GM12878 (cell line): ENCODE results near the gene SPAG17. TPM values are rescaled to one million over a fixed set of nuclear protein-coding genes. Genes with fewer than 3 reads are reported as not detected.

Experiments used
- ATAC-seq: fragments of 200-7000 bp; cut with Tn5 transposase; 3 replicates; pipeline ENCODE4 v1.9.1; 2020; ENCODE audit warnings: mild to moderate bottlenecking, moderate library complexity
- BruUV-seq: library from RNA; stranded (reverse); fragments of 400-500 nt; replicated peaks from 2 replicates; lab custom pipeline; 2021; lab: Mats Ljungman, UMichigan
- CTCF ChIA-PET: fragments of 300-600 bp; sonication (Branson Sonifier 250); formaldehyde crosslinking; extraction: SDS; loops from one replicate; lab custom pipeline; 2021; ENCODE audit warnings: inconsistent platforms; lab: Yijun Ruan, JAX
- POLR2A ChIA-PET: fragments of 350-600 bp; formaldehyde crosslinking; extraction: SDS; loops from one replicate; lab custom pipeline; 2021; ENCODE audit warnings: inconsistent platforms; lab: Charles Lee
- RAD21 ChIA-PET: fragments of 300-600 bp; sonication (Branson Sonifier 250); formaldehyde crosslinking; loops from one replicate; lab custom pipeline; 2023; ENCODE audit warnings: antibody characterized with exemption; ENCODE audit not compliant: unreplicated experiment; lab: Charles Lee
- SMC1A ChIA-PET: fragments of 300-600 bp; sonication (Branson Sonifier 250); formaldehyde crosslinking; loops from one replicate; lab custom pipeline; 2023; ENCODE audit not compliant: unreplicated experiment, uncharacterized antibody; lab: Charles Lee
- DNase-seq: peaks from one replicate; pipeline ENCODE4 v3.0.0-alpha.2; 2011; ENCODE audit warnings: low read depth, low spot score
- FAIRE-seq: peaks from 3 replicates; lab custom pipeline; 2011; peaks lifted over from hg19 to GRCh38; lab: Jason Lieb, UNC
- H2AFZ ChIP-seq: 2 replicates; pipeline ENCODE4 v1.6.0; 2011; ENCODE audit warnings: low read depth, low read length, control low read depth; ENCODE audit not compliant: control insufficient read depth
- H3K27ac ChIP-seq: 2 replicates; pipeline ENCODE4 v1.5.1; 2011; ENCODE audit warnings: control low read depth; ENCODE audit not compliant: control insufficient read depth, insufficient read depth
- H3K27me3 ChIP-seq, 2 experiments: replicated peaks in 1 of 2; 2 replicates each; pipeline versions ENCODE4 v1.6.0 to v1.6.1; 2011; ENCODE audit warnings: low read length in 1 of 2; ENCODE audit not compliant: control insufficient read depth in 2 of 2, insufficient read depth in 2 of 2
- H3K36me3 ChIP-seq, 2 experiments: 2 replicates each; pipeline ENCODE4 v1.5.1; 2011; ENCODE audit warnings: low read length in 1 of 2; ENCODE audit not compliant: control insufficient read depth in 2 of 2, insufficient read depth in 2 of 2
- H3K4me1 ChIP-seq: 2 replicates; pipeline ENCODE4 v1.6.1; 2011; ENCODE audit warnings: mild to moderate bottlenecking, low read length, moderate library complexity, mixed read lengths; ENCODE audit not compliant: control insufficient read depth, insufficient read depth
- H3K4me2 ChIP-seq: 2 replicates; pipeline ENCODE4 v1.6.0; 2011; ENCODE audit warnings: control low read depth; ENCODE audit not compliant: control insufficient read depth, insufficient read depth
- H3K4me3 ChIP-seq: fragments of 200-600 bp; sonication (generic); 2 replicates; pipeline ENCODE4 v1.5.1; 2016
- H3K79me2 ChIP-seq: 2 replicates; pipeline ENCODE4 v1.6.0; 2011; ENCODE audit warnings: low read length; ENCODE audit not compliant: control insufficient read depth, insufficient read depth
- H3K9ac ChIP-seq: 2 replicates; pipeline ENCODE4 v1.8.0; 2011; ENCODE audit warnings: low read length, control low read depth, mixed read lengths; ENCODE audit not compliant: control insufficient read depth, insufficient read depth
- H3K9me3 ChIP-seq: replicated peaks from 3 replicates; pipeline ENCODE4 v1.5.1; 2011; ENCODE audit warnings: mild to moderate bottlenecking, low read length; ENCODE audit not compliant: control insufficient read depth, insufficient read depth
- H4K20me1 ChIP-seq: 2 replicates; pipeline ENCODE4 v1.6.0; 2011; ENCODE audit not compliant: control insufficient read depth, insufficient read depth
- ASH2L ChIP-seq: fragments of 300-600, 200-600 bp; sonication (generic); IDR thresholded peaks from 2 replicates; pipeline ENCODE4 v1.6.1; 2017; ENCODE audit warnings: low read depth, mild to moderate bottlenecking, borderline replicate concordance
- CBFB ChIP-seq: IDR thresholded peaks from 2 replicates; pipeline ENCODE4 v1.6.1; 2016; ENCODE audit warnings: antibody characterized with exemption, low read depth
- CREM ChIP-seq: IDR thresholded peaks from 2 replicates; pipeline ENCODE4 v1.6.1; 2014; ENCODE audit warnings: antibody characterized with exemption, low read depth
- NR2C2 ChIP-seq: IDR thresholded peaks from 2 replicates; pipeline ENCODE4 v1.6.1; 2011; ENCODE audit warnings: borderline replicate concordance, low read depth; ENCODE audit not compliant: control insufficient read depth, insufficient read length
- TCF12 ChIP-seq: IDR thresholded peaks from 2 replicates; pipeline ENCODE4 v1.6.1; 2011; ENCODE audit warnings: low read depth, mild to moderate bottlenecking, low read length
- TCF3 ChIP-seq: IDR thresholded peaks from 2 replicates; pipeline ENCODE4 v1.6.1; 2012; ENCODE audit warnings: low read depth, mild to moderate bottlenecking, low read length, borderline replicate concordance; ENCODE audit not compliant: insufficient read depth
- ZNF217 ChIP-seq: fragments of 450-650 bp; IDR thresholded peaks from 2 replicates; pipeline ENCODE4 v1.6.1; 2017; ENCODE audit warnings: antibody characterized with exemption, mild to moderate bottlenecking
- WGBS: methylation state at CpG from one replicate; pipeline ENCODE4 v1.1.6; 2016; ENCODE audit warnings: low lambda C conversion rate; ENCODE audit not compliant: insufficient replicate concordance, insufficient coverage; ENCODE audit errors: missing lambda C conversion rate; 5-methylcytosine and 5-hydroxymethylcytosine counted together
- in situ Hi-C: fragments of 300-500 bp; cut with MboI; formaldehyde crosslinking; loops from 9 replicates; pipeline ENCODE4 v1.14.3; 2018; ENCODE audit warnings: mixed read lengths
- intact Hi-C: fragments of 100-400 bp; cut with micrococcal nuclease; formaldehyde crosslinking; loops from one replicate; pipeline ENCODE4 v1.14.2; 2022; ENCODE audit not compliant: unreplicated experiment
- polyA plus RNA-seq, 11 experiments: library from polyadenylated mRNA; depleted of rRNA in 4 of 11; unstranded in 6 of 11; stranded (reverse) in 5 of 11; fragments of >200 nt; fragmentation: Nextera tagmentation in 4 of 11; fragmentation: Illumina TruSeq in 1 of 11; extraction: Ambion mirVana in 4 of 11; extraction: Trizol in 1 of 11; gene quantifications; 1 replicate in 1 of 11; 2 replicates in 10 of 11; pipeline versions ENCODE4 v1.2.1 to v1.2.3, GENCODE V29; 2011 to 2016; ENCODE audit warnings: inconsistent platforms in 2 of 11, missing spikeins in 2 of 11, low read depth in 1 of 11
- total RNA-seq, 4 experiments: library from RNA; depleted of rRNA in 3 of 4; stranded (reverse); fragments of >200 nt in 3 of 4; fragmentation: Illumina TruSeq in 1 of 4; extraction: Trizol in 1 of 4; gene quantifications; 2 replicates each; pipeline versions ENCODE4 v1.2.1 to v1.2.3, GENCODE V29; 2013 to 2021
- TF ChIP-seq, protein P1 (sequence below): IDR thresholded peaks from 2 replicates; pipeline ENCODE4 v1.6.1; 2012; ENCODE audit warnings: low read depth, low read length, improper control_type of control experiment

The SPAG17 gene
- total and polyA plus RNA-seq, 10 of the 15 experiments (the other 5 are each of a cell fraction or from before 2014, with no cell fraction given): 0.02 to 0.16 (median 0.03) TPM; not detected in 7

DNA sequence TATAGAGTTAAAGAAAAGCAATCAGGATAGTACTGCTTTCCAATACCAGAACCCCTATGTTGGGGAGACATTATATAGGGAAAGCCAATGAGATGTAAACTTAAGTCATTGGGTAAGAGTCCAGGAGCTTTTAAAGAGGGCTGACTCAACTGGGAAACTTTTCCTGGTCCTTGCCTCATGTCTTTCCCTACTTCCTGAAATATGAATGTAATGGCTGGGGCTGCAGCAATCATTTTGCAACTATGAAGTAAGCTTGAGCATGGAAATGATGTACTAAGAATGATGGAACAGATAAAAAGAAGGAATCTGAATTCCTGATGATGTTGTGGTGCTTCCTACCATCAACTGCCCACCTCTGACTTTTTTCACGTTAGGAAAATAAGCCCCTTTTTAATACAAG, 199.8 kb downstream of the SPAG17 start:
- FAIRE-seq (no peak), DNase-seq (no peak), ATAC-seq (no peak)
- WGBS: 0% methylated on average over 1 of the region's 1 CpG
- Histone ChIP-seq H2AFZ (no peak overlapping the region), H4K20me1 (no peaks in the 10 kb centered on the region), H3K27ac (no peak overlapping the region), H3K4me2 (no peak overlapping the region), H3K9me3 (no peaks in the 10 kb centered on the region), H3K4me3 (no peak overlapping the region), H3K4me1 (no peaks in the 10 kb centered on the region), H3K36me3 (no peaks in the 10 kb centered on the region), H3K27me3 (no peaks in the 10 kb centered on the region), H3K9ac (no peak overlapping the region), H3K79me2 (no peaks in the 10 kb centered on the region)
- in situ Hi-C loops: no loop called here
- TF ChIP-seq TCF3 (no peak), ASH2L (no peak), CREM (no peak), NR2C2 (no peak), CBFB (no peak), TCF12 (no peak), ZNF217 (no peak)
- TF ChIP-seq, protein P1, sequence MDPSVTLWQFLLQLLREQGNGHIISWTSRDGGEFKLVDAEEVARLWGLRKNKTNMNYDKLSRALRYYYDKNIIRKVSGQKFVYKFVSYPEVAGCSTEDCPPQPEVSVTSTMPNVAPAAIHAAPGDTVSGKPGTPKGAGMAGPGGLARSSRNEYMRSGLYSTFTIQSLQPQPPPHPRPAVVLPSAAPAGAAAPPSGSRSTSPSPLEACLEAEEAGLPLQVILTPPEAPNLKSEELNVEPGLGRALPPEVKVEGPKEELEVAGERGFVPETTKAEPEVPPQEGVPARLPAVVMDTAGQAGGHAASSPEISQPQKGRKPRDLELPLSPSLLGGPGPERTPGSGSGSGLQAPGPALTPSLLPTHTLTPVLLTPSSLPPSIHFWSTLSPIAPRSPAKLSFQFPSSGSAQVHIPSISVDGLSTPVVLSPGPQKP: no peak
- ChIA-PET POLR2A (no interaction called here), RAD21 (no interaction called here), SMC1A (no interaction called here), CTCF (no interaction called here)
- intact Hi-C loops: no loop called here
- no TSS peak for BruUV-seq
